OCI-LY7 (cell line): ENCODE results near the gene CHRNB2. TPM values are rescaled to one million over a fixed set of nuclear protein-coding genes. Genes with fewer than 3 reads are reported as not detected.

Experiments used
- BruUV-seq: library from RNA; stranded (reverse); fragments of 400-500 nt; replicated peaks from 2 replicates; lab custom pipeline; 2021; lab: Mats Ljungman, UMichigan
- CTCF ChIA-PET: fragments of 300-600 bp; sonication (Branson Sonifier 250); formaldehyde crosslinking; loops from one replicate; lab custom pipeline; 2022; ENCODE audit warnings: antibody characterized with exemption; ENCODE audit not compliant: unreplicated experiment; lab: Charles Lee
- POLR2A ChIA-PET: fragments of 300-600 bp; sonication (Branson Sonifier 250); formaldehyde crosslinking; loops from one replicate; lab custom pipeline; 2022; ENCODE audit warnings: antibody characterized with exemption; lab: Charles Lee
- DNase-seq: peaks from one replicate; pipeline ENCODE4 v3.0.0-alpha.2; 2015; ENCODE audit warnings: low spot score
- H2AFZ ChIP-seq: fragments of 200-600 bp; sonication (generic), shearing (Covaris generic); 2 replicates; pipeline ENCODE4 v1.6.1; 2014; ENCODE audit warnings: mild to moderate bottlenecking, antibody characterized with exemption, low read length, moderate library complexity
- H3K27ac ChIP-seq: fragments of 200-600 bp; sonication (generic); 2 replicates; pipeline ENCODE4 v1.5.1; 2014; ENCODE audit warnings: mixed run types, low read depth, mild to moderate bottlenecking, moderate library complexity, low read length, inconsistent platforms; ENCODE audit not compliant: poor library complexity, severe bottlenecking
- H3K36me3 ChIP-seq: fragments of 200-600 bp; sonication (generic); 2 replicates; pipeline ENCODE4 v1.6.1; 2014; ENCODE audit warnings: mild to moderate bottlenecking, antibody characterized with exemption, low read length, moderate library complexity, mixed read lengths; ENCODE audit not compliant: insufficient read depth
- H3K4me1 ChIP-seq: fragments of 200-600 bp; sonication (generic); 2 replicates; pipeline ENCODE4 v1.5.1; 2014; ENCODE audit warnings: mild to moderate bottlenecking, low read length; ENCODE audit not compliant: insufficient read depth, poor library complexity, severe bottlenecking
- H3K4me2 ChIP-seq: fragments of 200-600 bp; sonication (generic); 2 replicates; pipeline ENCODE4 v1.6.1; 2014; ENCODE audit warnings: mild to moderate bottlenecking, low read length
- H3K4me3 ChIP-seq: fragments of 200-600 bp; sonication (generic); 2 replicates; pipeline ENCODE4 v1.5.1; 2014; ENCODE audit warnings: mild to moderate bottlenecking, low read depth, low read length; ENCODE audit not compliant: poor library complexity, severe bottlenecking
- H3K79me2 ChIP-seq: fragments of 200-600 bp; sonication (generic); 2 replicates; pipeline ENCODE4 v1.6.1; 2016; ENCODE audit warnings: low read depth, mild to moderate bottlenecking, low read length, moderate library complexity, mixed read lengths; ENCODE audit not compliant: insufficient read depth
- H3K9me2 ChIP-seq: fragments of 200-600 bp; sonication (generic); 2 replicates; pipeline ENCODE4 v1.6.1; 2016; ENCODE audit warnings: mild to moderate bottlenecking, low read length, mixed read lengths; ENCODE audit not compliant: insufficient read depth
- H3K9me3 ChIP-seq: fragments of 200-600 bp; sonication (generic); 2 replicates; pipeline ENCODE4 v1.6.1; 2014; ENCODE audit warnings: mild to moderate bottlenecking, mixed run types, low read length, mixed read lengths
- H4K20me1 ChIP-seq: fragments of 200-600 bp; sonication (generic); 2 replicates; pipeline ENCODE4 v1.6.1; 2014; ENCODE audit warnings: mild to moderate bottlenecking, antibody characterized with exemption, low read length, moderate library complexity, mixed read lengths; ENCODE audit not compliant: insufficient read depth
- EZH2phosphoT487 ChIP-seq: fragments of 200-600 bp; sonication (generic); IDR thresholded peaks from 2 replicates; pipeline ENCODE4 v1.6.1; 2018; ENCODE audit warnings: low read depth, borderline replicate concordance, mild to moderate bottlenecking, mixed run types, antibody characterized with exemption, low read length, moderate library complexity, mixed read lengths
- intact Hi-C: fragments of 100-400 bp; cut with micrococcal nuclease; formaldehyde crosslinking; loops from one replicate; pipeline ENCODE4 v1.10.0; 2022; ENCODE audit not compliant: unreplicated experiment
- total RNA-seq, 2 experiments: library from RNA; depleted of rRNA in 1 of 2; stranded (reverse); fragments of >200 nt in 1 of 2; shearing (Covaris generic) in 1 of 2; gene quantifications; 2 replicates each; pipeline ENCODE4 v1.2.3, GENCODE V29; 2014 to 2022
- TF ChIP-seq, protein P1 (sequence below): fragments of 200-600 bp; sonication (generic); conservative IDR thresholded peaks from 2 replicates; pipeline ENCODE4 v1.5.1; 2014; ENCODE audit warnings: mild to moderate bottlenecking, antibody characterized with exemption, low read length, moderate library complexity, mixed read lengths

CHRNB2 gene
- total RNA-seq, 2 experiments from 2014 or later = 0.13 to 0.42 TPM

DNA sequence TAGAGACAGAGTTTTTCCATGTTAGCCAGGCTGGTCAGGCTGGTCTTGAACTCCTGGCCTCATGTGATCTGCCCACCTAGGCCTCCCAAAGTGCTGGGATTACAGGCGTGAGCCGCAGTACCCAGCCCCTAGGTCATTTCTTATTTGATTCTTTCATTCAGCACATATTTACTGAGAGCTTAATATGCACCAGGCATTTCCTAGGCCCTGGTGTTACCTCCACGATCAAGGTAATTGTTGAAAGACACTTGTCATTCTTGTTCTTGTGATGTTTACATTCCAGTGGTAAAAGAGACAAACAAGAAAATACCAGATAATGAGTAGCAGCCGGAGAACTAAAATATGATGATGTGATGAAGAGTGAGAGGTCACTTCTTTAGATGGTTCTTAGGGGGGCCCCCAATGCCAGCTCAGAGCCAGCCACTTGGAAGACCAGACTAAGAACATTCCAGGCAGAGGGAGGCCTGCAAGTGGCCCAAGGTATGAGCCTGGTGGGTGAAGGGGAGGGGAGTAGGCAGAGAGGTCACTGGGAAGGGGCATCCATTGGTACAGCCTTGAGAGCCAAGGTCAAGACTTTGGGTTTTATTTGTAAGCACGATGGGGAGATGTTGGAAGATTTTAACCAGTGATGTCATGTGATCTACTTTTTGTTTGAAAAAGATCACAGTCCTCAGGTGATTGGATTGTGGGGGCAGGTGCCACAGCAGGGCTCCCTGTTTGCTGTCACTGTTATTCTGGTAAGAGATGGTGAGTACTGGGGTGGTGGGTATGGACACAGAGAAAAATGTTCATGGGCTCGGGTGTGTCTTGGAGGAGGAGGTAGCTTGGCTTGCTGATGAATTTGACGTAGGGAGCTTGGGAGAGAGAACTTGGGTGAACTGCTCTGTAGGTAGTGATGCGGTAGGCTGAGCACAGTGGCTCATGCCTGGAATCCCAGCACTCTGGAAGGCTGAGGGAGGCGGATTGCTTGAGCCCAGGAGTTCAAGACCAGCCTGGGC lies 27.8 kb upstream of the CHRNB2 start:
- no peaks in the 10 kb centered on the region for H3K9me3 ChIP-seq
- no peak overlapping the region for H3K4me3 ChIP-seq
- H3K36me3 ChIP-seq = no peaks in the 10 kb centered on the region
- no peaks in the 10 kb centered on the region for H3K4me1 ChIP-seq
- POLR2A ChIA-PET = no interaction called here
- no peak for TF ChIP-seq EZH2phosphoT487
- H4K20me1 ChIP-seq = no peaks in the 10 kb centered on the region
- no peaks in the 10 kb centered on the region for H3K79me2 ChIP-seq
- no TSS peak for BruUV-seq
- CTCF ChIA-PET = no interaction called here
- H2AFZ ChIP-seq = no peak overlapping the region
- H3K27ac ChIP-seq = no peak overlapping the region
- H3K9me2 ChIP-seq = no peaks in the 10 kb centered on the region
- no peak overlapping the region for H3K4me2 ChIP-seq
- DNase-seq = no peak
- intact Hi-C loops = loop anchor here (10.0 kb wide), 1 partner anchor 215 kb away; the partner anchor contains the start of genes AQP10 and ATP8B2

DNA sequence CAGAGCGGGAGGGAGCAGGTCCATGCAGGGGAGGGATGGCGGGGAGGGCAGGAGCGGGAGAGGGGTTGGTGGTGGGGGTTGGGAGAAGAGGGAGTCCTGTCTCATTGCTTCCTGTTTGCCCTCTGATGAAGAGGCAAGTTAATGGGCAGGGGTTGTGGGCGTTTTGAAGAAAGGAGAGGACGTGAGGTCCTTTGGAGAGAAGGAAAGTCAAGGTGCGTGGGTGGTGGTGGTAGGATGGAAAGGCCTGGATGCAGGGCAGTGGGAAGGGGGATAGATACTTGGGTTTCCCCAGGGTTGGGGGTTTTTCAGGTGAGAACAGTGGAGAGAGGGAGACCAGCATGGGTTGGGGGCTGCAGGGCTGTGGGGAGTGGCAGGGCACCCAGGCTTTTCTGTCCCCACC lies 26.3 kb upstream of the CHRNB2 start:
- Histone ChIP-seq H3K4me3 (no peak overlapping the region), H3K9me3 (no peaks in the 10 kb centered on the region), H3K36me3 (no peaks in the 10 kb centered on the region), H2AFZ (no peak overlapping the region), H3K9me2 (no peaks in the 10 kb centered on the region), H3K4me1 (no peaks in the 10 kb centered on the region), H3K27ac (no peak overlapping the region), H3K4me2 (no peak overlapping the region), H3K79me2 (no peaks in the 10 kb centered on the region), H4K20me1 (no peaks in the 10 kb centered on the region)
- TF ChIP-seq, protein P1, sequence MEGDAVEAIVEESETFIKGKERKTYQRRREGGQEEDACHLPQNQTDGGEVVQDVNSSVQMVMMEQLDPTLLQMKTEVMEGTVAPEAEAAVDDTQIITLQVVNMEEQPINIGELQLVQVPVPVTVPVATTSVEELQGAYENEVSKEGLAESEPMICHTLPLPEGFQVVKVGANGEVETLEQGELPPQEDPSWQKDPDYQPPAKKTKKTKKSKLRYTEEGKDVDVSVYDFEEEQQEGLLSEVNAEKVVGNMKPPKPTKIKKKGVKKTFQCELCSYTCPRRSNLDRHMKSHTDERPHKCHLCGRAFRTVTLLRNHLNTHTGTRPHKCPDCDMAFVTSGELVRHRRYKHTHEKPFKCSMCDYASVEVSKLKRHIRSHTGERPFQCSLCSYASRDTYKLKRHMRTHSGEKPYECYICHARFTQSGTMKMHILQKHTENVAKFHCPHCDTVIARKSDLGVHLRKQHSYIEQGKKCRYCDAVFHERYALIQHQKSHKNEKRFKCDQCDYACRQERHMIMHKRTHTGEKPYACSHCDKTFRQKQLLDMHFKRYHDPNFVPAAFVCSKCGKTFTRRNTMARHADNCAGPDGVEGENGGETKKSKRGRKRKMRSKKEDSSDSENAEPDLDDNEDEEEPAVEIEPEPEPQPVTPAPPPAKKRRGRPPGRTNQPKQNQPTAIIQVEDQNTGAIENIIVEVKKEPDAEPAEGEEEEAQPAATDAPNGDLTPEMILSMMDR = no peak
- no peak for TF ChIP-seq EZH2phosphoT487
- no TSS peak for BruUV-seq
- DNase-seq = no peak
- intact Hi-C loops = loop anchor here (10.0 kb wide), 1 partner anchor 216 kb away; the partner anchor contains the start of genes AQP10 and ATP8B2
- ChIA-PET CTCF (no interaction called here), POLR2A (no interaction called here)

DNA sequence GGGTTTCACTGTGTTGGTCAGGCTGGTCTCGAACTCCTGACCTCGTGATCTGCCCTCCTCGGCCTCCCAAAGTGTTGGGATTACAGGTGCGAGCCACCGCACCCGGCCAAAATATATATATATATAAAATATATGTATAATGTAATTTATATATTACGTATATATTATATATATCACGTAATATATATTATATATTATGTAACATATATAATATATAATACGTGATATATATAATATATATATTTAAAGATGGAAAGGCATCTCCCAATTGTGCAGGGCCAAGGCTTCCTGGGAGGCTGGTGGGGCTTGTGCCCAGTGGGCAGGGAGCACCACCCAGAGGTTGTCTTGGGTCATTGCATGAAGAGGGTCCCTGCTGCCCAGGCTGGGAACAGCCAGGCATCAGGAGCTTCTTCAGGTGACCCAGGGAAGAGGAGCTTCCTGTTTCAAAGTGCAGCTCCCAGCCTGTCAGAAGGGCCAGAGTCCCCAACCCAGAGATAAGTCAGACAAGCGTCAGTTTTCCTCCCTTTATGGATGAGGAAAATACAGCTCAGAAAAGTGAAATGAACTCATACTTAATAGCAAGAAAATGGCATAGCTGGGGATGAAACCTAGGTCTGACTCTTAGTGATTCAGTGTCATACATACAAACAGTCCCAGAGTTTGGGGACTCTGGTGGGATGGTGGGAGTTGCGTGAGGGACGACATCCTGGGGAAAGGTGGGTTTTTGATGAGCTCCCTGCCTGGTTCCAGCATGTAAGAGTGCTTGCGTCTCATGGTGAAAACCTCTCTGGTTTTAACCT lies 21.1 kb upstream of the CHRNB2 start:
- BruUV-seq = no TSS peak
- Histone ChIP-seq H3K79me2 (no peaks in the 10 kb centered on the region), H3K4me2 (no peak overlapping the region), H3K9me2 (no peaks in the 10 kb centered on the region), H3K9me3 (no peaks in the 10 kb centered on the region), H3K4me1 (no peaks in the 10 kb centered on the region), H3K4me3 (no peak overlapping the region), H2AFZ (no peak overlapping the region), H4K20me1 (no peaks in the 10 kb centered on the region), H3K36me3 (peaks cover 37% of the 10 kb centered on the region), H3K27ac (no peak overlapping the region)
- intact Hi-C loops = loop anchor here (1.0 to 10.0 kb wide), 2 partner anchors 66 to 222 kb away; partner anchors contain the start of genes AQP10 and ATP8B2
- TF ChIP-seq EZH2phosphoT487 = no peak
- TF ChIP-seq, protein P1 = peak; percentile 81
- peak; percentile 72 for DNase-seq
- ChIA-PET POLR2A (interaction anchor here (0.6 to 0.8 kb wide), 3 partner anchors 10 to 116 kb away, joined by 3 to 6 read pairs (median 3); no protein-coding TSS in a partner anchor), CTCF (interaction anchor here (0.7 to 1.7 kb wide), 5 partner anchors 9 to 79 kb away, joined by 3 to 17 read pairs (median 4); no protein-coding TSS in a partner anchor)
